ENCODE results near the gene OR2V1.

GRCh38 chr5:181092428-181092827 lies 38.5 kb downstream of the OR2V1 start:
- TF ChIP-seq CTCF (IDR thresholded peaks at IDR 0.05; ENCODE audit: borderline replicate concordance, extremely low read depth, low read length, poor library complexity, severe bottlenecking) (no peak), EZH2 (IDR thresholded peaks at IDR 0.05; ENCODE audit: borderline replicate concordance, low read depth, low read length, severe bottlenecking) (no peak)
